HepG2 (cell line): Measurements from ENCODE around the gene RAD23A. TPM values are rescaled to one million over a fixed set of nuclear protein-coding genes. Genes with fewer than 3 reads are reported as not detected.

Source experiments
- ATM ChIP-seq: fragments of 450-650 bp; IDR thresholded peaks from 2 replicates; pipeline ENCODE4 v1.7.1; 2017; ENCODE audit warnings: mild to moderate bottlenecking, borderline replicate concordance
- CREB1 ChIP-seq, 2 experiments: fragments of 450-650 bp in 1 of 2; IDR thresholded peaks; 2 replicates each; pipeline ENCODE4 v1.6.1; 2016 to 2017; ENCODE audit warnings: control low read depth in 1 of 2, mild to moderate bottlenecking in 1 of 2, missing compliant biosample characterization in 1 of 2, missing genetic modification characterization in 1 of 2
- CSRNP2 ChIP-seq: sonication (generic); formaldehyde crosslinking; conservative IDR thresholded peaks from 2 replicates; pipeline ENCODE4 v1.8.0; 2022; ENCODE audit warnings: low read depth, missing genetic modification reagents
- FOSL2 ChIP-seq: sonication (generic); formaldehyde crosslinking; IDR thresholded peaks from 2 replicates; pipeline ENCODE4 v1.4.0; 2020; ENCODE audit warnings: missing genetic modification reagents
- GTF2F1 ChIP-seq: fragments of 150-350 bp; IDR thresholded peaks from 2 replicates; pipeline ENCODE4 v1.6.1; 2014; ENCODE audit warnings: low read length
- GTF3A ChIP-seq: sonication (generic); formaldehyde crosslinking; conservative IDR thresholded peaks from 2 replicates; pipeline ENCODE4 v1.4.0; 2020; ENCODE audit warnings: mild to moderate bottlenecking, missing genetic modification reagents
- JUN ChIP-seq: sonication (generic); formaldehyde crosslinking; IDR thresholded peaks from 2 replicates; pipeline ENCODE4 v1.4.0; 2020; ENCODE audit warnings: mild to moderate bottlenecking, missing genetic modification reagents
- KAT2B ChIP-seq: fragments of 150-350 bp; IDR thresholded peaks from 2 replicates; pipeline ENCODE4 v1.6.1; 2014; ENCODE audit warnings: low read depth, low read length, borderline replicate concordance
- KLF16 ChIP-seq, 2 experiments: sonication (generic) in 1 of 2; formaldehyde crosslinking in 1 of 2; IDR thresholded peaks; 2 replicates each; pipeline versions ENCODE4 v1.6.1 to v1.8.0; 2016 to 2023; ENCODE audit warnings: missing genetic modification reagents in 2 of 2, missing compliant biosample characterization in 1 of 2
- KMT2A ChIP-seq: sonication (generic); formaldehyde crosslinking; IDR thresholded peaks from 2 replicates; pipeline ENCODE4 v1.4.0; 2020; ENCODE audit warnings: missing genetic modification reagents
- NFE2L1 ChIP-seq: sonication (generic); formaldehyde crosslinking; IDR thresholded peaks from 2 replicates; pipeline ENCODE4 v1.4.0; 2020; ENCODE audit warnings: missing genetic modification reagents, mild to moderate bottlenecking, borderline replicate concordance
- NFIB ChIP-seq: sonication (generic); formaldehyde crosslinking; IDR thresholded peaks from 2 replicates; pipeline ENCODE4 v1.9.0; 2021; ENCODE audit warnings: missing genetic modification reagents, mild to moderate bottlenecking, borderline replicate concordance
- PHB2 ChIP-seq: fragments of 450-650 bp; IDR thresholded peaks from 2 replicates; pipeline ENCODE4 v1.6.1; 2018; ENCODE audit not compliant: partially characterized antibody
- PREB ChIP-seq: sonication (generic); formaldehyde crosslinking; IDR thresholded peaks from 2 replicates; pipeline ENCODE4 v1.4.0; 2020; ENCODE audit warnings: missing genetic modification reagents
- REPIN1 ChIP-seq: sonication (generic); formaldehyde crosslinking; IDR thresholded peaks from 2 replicates; pipeline ENCODE4 v1.8.0; 2022; ENCODE audit warnings: missing genetic modification reagents, low read depth, mild to moderate bottlenecking, borderline replicate concordance
- SMC3 ChIP-seq: IDR thresholded peaks from 2 replicates; pipeline ENCODE4 v1.6.1; 2011; ENCODE audit warnings: low read length, improper control_type of control experiment
- SP2 ChIP-seq: sonication (generic); formaldehyde crosslinking; IDR thresholded peaks from 2 replicates; pipeline ENCODE4 v1.5.1; 2020; ENCODE audit warnings: mild to moderate bottlenecking, missing genetic modification reagents
- SP5 ChIP-seq: IDR thresholded peaks from 2 replicates; pipeline ENCODE4 v1.6.1; 2016; ENCODE audit warnings: low read depth, borderline replicate concordance
- TARDBP ChIP-seq: sonication (generic); formaldehyde crosslinking; IDR thresholded peaks from 2 replicates; pipeline ENCODE4 v1.8.0; 2022; ENCODE audit warnings: mild to moderate bottlenecking, missing genetic modification reagents
- ZBTB43 ChIP-seq: sonication (generic); formaldehyde crosslinking; conservative IDR thresholded peaks from 2 replicates; pipeline ENCODE4 v1.4.0; 2020; ENCODE audit warnings: missing genetic modification reagents
- ZNF232 ChIP-seq: sonication (generic); formaldehyde crosslinking; IDR thresholded peaks from 2 replicates; pipeline ENCODE4 v1.4.0; 2020; ENCODE audit warnings: missing genetic modification reagents, borderline replicate concordance
- ZNF546 ChIP-seq: sonication (generic); formaldehyde crosslinking; conservative IDR thresholded peaks from 2 replicates; pipeline ENCODE4 v1.8.1; 2023; ENCODE audit warnings: mild to moderate bottlenecking, missing genetic modification reagents
- ZNF550 ChIP-seq: sonication (generic); formaldehyde crosslinking; IDR thresholded peaks from 2 replicates; pipeline ENCODE4 v1.4.0; 2020; ENCODE audit warnings: mild to moderate bottlenecking, missing genetic modification reagents, borderline replicate concordance
- ZNF616 ChIP-seq: sonication (generic); formaldehyde crosslinking; IDR thresholded peaks from 2 replicates; pipeline ENCODE4 v1.5.0; 2020; ENCODE audit warnings: low read depth, mild to moderate bottlenecking, missing genetic modification reagents
- ZNF7 ChIP-seq: IDR thresholded peaks from 2 replicates; pipeline ENCODE4 v1.6.1; 2016; ENCODE audit warnings: missing biosample characterization, missing genetic modification reagents
- ZNF737 ChIP-seq: sonication (generic); formaldehyde crosslinking; IDR thresholded peaks from 2 replicates; pipeline ENCODE4 v1.5.0; 2020; ENCODE audit warnings: missing genetic modification reagents, mild to moderate bottlenecking, borderline replicate concordance
- ZNF839 ChIP-seq: sonication (generic); formaldehyde crosslinking; IDR thresholded peaks from 2 replicates; pipeline ENCODE4 v1.4.0; 2020; ENCODE audit warnings: missing genetic modification reagents, mild to moderate bottlenecking, borderline replicate concordance
- ZNF891 ChIP-seq: sonication (generic); formaldehyde crosslinking; IDR thresholded peaks from 2 replicates; pipeline ENCODE4 v1.5.0; 2020; ENCODE audit warnings: mild to moderate bottlenecking, missing genetic modification reagents
- polyA plus RNA-seq, 8 experiments: library from polyadenylated mRNA; depleted of rRNA in 3 of 8; stranded (reverse) in 7 of 8; unstranded in 1 of 8; fragments of >200 nt; fragmentation: Illumina TruSeq in 4 of 8; extraction: Trizol in 4 of 8; gene quantifications; 2 replicates each; pipeline versions ENCODE4 v1.2.1 to v1.2.3, GENCODE V29; 2011 to 2016; ENCODE audit warnings: low read depth in 4 of 8, missing spikeins in 1 of 8, mixed read lengths in 1 of 8; ENCODE audit not compliant: insufficient read depth in 1 of 8
- total RNA-seq, 5 experiments: library from RNA; depleted of rRNA; stranded (reverse); fragments of >200 nt; fragmentation: Illumina TruSeq; extraction: Trizol; gene quantifications; 2 replicates each; pipeline ENCODE4 v1.2.3, GENCODE V29; 2016; ENCODE audit warnings: low read depth in 1 of 5

The RAD23A gene
- total and polyA plus RNA-seq, 2 of the 13 experiments (the other 11 are each of a cell fraction or from before 2014, with no cell fraction given): 42.5 to 54.2 TPM

GRCh38 chr19:12985049-12985776 lies 39.6 kb downstream of the RAD23A start (continued):
- TF ChIP-seq ZNF546 (CRISPR knock-in tag): no peak
- peak; percentile 81 for TF ChIP-seq CREB1 (IDR thresholded peaks at IDR 0.05)
- TF ChIP-seq CREB1 (CRISPR knock-in tag; IDR thresholded peaks at IDR 0.05): no peak
- no peak for TF ChIP-seq GTF2F1
- peak; percentile 56; the same call in 1 of the 2 replicates for TF ChIP-seq ZNF550 (CRISPR knock-in tag)
- no peak for TF ChIP-seq ZNF7
- no peak for TF ChIP-seq NFE2L1 (CRISPR knock-in tag)
- TF ChIP-seq ZNF232: 0 out of 2 replicates have a peak, but pooled peaks have one; percentile 40
- TF ChIP-seq ZNF839 (CRISPR knock-in tag): peak; percentile 66; the same call in 1 of the 2 replicates
- no peak for TF ChIP-seq FOSL2 (CRISPR knock-in tag)
- no peak for TF ChIP-seq NFIB (CRISPR knock-in tag)
- 0 out of 2 replicates have a peak, but pooled peaks have one; percentile 1 for TF ChIP-seq SMC3
- no peak for TF ChIP-seq ZNF737 (CRISPR knock-in tag)
- no peak for TF ChIP-seq SP5 (CRISPR knock-in tag)
- no peak for TF ChIP-seq PHB2
- TF ChIP-seq ATM: no peak
- TF ChIP-seq ZNF616: peak; percentile 61; the same call in 1 of the 2 replicates
- 0 out of 2 replicates have a peak, but pooled peaks have one; percentile 31 for TF ChIP-seq GTF3A
- peak in 1 of 2 experiments; percentile 88; a peak in 1 of 4 replicates for TF ChIP-seq KLF16 (CRISPR knock-in tag; IDR thresholded peaks at IDR 0.05)
- no peak for TF ChIP-seq REPIN1 (CRISPR knock-in tag)
- TF ChIP-seq CSRNP2 (CRISPR knock-in tag): no peak
- TF ChIP-seq ZNF891: 0 out of 2 replicates have a peak, but pooled peaks have one; percentile 11
- TF ChIP-seq JUN (CRISPR knock-in tag): no peak
- no peak for TF ChIP-seq TARDBP (CRISPR knock-in tag)
- no peak for TF ChIP-seq KMT2A (CRISPR knock-in tag)
- no peak for TF ChIP-seq KAT2B
- TF ChIP-seq SP2 (CRISPR knock-in tag): no peak
- 0 out of 2 replicates have a peak, but pooled peaks have one; percentile 55 for TF ChIP-seq ZBTB43 (CRISPR knock-in tag)
- no peak for TF ChIP-seq PREB (CRISPR knock-in tag)
